GM19023 (cell line): ENCODE results near the gene GNLY.

Source experiments
- ATAC-seq: cut with Tn5 transposase; IDR thresholded peaks from one replicate; pipeline ENCODE4 v1.9.1; 2021; ENCODE audit warnings: mild to moderate bottlenecking, moderate library complexity; ENCODE audit not compliant: unreplicated experiment

Gene GNLY

DNA sequence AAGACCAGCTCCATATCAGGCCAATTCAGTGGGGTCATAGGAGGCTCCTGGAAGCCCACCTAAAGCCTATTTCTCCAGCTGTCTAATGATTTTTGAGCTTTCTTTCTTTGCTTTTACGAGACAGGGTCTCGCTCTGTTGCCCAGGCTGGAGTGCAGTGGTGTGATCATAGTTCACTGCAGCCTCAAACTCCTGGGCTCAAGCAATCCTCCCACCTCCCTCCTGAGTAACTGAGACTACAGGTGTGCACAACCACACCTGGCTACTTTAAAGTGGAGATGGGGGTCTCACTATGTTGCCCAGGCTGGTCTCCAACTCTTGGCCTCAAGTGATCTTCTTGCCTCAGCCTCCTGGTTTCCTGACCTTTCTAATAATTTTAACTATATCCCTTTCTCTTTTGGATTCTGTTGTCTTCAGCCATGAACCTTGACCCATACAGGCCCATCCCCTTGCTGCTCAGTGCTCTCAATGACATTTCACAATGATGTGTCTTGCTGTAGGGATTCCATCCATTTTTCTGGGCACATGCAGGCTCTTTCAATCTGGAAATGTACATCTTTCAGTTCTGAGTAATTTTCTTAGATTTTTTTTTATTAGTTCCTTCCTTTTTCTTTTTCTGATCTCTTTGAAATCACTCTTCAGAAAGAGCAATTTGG lies 29.7 kb downstream of the GNLY start:
- no peak for ATAC-seq

DNA sequence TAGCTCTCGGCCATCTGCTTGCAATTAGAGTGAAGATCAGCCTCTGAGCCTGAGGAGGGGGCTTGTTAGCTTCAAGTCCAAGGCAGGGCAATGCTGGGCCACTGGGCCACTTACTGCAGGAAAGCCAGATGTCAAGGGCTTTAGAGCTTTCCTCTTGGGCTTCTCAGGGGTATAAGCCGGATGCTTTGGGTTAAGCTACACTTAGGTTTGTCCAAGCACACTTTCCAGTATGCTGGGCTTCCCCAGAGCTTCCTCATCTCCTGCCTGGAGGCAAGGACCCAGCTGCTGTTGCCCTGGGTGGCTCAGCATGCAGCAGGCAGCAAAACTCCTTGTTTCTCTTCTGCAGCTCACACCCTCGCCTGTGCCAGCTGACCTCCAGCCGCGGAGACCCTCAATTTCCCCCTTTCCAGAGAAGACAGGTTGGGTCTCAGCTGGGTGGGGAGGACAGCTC lies 30.6 kb downstream of the GNLY start:
- no peak for ATAC-seq

GRCh38 chr2:85725451-85725850 lies 31.3 kb downstream of the GNLY start:
- no peak for ATAC-seq

GRCh38 chr2:85727798-85728197 lies 33.6 kb downstream of the GNLY start:
- no peak for ATAC-seq

- ATAC-seq = no peak
These were observed 34.2 kb downstream of the GNLY start for GRCh38 chr2:85728342-85728741.

GRCh38 chr2:85728883-85729824 lies 35.0 kb downstream of the GNLY start:
- ATAC-seq = peak; percentile 87

- no peak for ATAC-seq
These were observed 35.8 kb downstream of the GNLY start for GRCh38 chr2:85729825-85730510.

DNA sequence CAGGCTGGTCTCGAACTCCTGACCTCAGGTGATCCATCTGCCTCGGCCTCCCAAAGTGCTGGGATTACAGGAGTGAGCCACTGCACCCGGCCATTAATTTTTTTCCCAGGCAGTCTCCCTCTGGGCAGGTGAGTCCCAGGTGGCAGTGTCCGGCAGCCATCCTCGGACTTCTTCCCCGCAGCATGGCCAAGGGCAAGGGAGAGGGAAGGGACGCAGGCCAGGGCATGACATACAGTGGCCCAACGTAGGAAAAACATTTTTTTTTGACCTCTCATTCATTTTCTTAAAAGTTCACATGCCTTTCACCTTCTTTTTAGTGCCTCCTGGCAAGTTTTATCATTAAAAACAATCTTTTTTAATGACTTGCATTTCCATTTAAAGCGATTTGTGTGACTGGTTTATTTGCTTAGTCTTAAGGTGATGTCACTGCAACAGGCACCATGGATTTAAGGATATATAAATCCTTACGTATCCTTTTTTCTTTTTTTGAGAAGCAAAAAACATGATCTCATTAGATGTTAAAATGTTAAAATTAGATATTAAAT lies 36.6 kb downstream of the GNLY start:
- no peak for ATAC-seq

- no peak for ATAC-seq
These were observed 37.4 kb downstream of the GNLY start for GRCh38 chr2:85731606-85732005.

DNA sequence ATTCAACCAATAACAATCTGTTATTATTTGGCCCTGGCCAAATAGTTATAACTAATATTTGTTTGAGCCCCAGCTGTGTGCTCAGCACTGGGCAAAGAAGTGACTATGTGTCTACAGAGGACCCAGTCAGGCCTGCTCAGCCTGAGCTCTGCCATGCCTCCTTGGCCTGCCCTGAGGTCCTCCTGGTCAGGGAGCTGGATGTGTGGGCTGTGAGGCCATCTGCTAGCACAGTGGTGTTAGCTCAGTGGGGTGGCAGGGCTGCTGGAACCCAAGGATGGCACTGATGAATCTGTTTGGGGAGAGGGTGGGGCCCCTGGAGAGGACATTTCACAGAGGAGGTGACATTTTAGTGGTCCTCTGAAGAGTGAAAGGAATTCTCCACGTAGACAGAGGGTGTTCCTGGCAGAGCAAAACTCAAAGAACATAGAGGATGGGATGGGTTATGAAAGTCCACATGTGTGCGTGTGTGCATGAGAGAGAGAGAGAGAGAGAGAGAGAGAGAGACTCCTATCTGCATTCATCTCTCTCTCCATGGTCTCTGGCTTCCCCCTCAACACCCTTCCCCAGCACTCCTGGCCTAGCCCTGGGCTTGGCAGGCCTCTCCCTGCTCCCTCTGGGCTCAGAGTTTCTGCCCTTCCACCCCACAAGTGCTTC lies 38.4 kb downstream of the GNLY start:
- no peak for ATAC-seq

GRCh38 chr2:85733121-85733960 lies 39.2 kb downstream of the GNLY start:
- no peak for ATAC-seq

- no peak for ATAC-seq
These were observed 39.9 kb downstream of the GNLY start for GRCh38 chr2:85734015-85734414.

DNA sequence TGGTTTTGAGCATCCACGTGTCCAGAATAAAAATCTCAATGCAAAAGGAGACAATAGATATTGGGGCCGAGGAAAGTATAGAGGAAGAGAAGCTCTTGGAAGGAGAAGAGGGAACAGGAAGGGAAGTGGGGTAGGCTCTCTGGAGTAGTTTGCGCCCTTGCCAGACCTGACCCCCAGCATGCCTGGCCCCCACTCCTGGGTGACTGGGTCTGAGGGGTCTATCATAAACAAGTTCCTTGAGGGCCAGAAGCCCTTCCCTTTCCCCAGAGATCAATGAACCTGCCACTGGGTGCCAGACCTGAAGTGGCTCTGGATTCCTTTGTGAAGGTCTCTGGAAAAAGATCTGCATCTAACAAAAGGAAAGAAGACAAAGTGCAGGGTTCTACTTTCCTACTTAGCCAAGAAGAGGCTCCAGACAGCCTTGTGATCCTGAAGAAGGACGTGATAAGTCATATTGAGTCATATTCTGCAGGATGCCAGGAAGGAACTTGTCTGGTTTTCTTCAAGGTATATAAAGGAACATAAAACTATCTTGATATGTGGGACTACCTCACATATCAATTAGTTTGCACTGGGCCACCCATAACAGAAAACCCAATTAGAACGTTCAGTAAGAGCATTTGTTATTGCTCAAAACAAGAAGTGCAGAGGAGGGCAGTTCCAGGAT lies 40.9 kb downstream of the GNLY start:
- no peak for ATAC-seq

DNA sequence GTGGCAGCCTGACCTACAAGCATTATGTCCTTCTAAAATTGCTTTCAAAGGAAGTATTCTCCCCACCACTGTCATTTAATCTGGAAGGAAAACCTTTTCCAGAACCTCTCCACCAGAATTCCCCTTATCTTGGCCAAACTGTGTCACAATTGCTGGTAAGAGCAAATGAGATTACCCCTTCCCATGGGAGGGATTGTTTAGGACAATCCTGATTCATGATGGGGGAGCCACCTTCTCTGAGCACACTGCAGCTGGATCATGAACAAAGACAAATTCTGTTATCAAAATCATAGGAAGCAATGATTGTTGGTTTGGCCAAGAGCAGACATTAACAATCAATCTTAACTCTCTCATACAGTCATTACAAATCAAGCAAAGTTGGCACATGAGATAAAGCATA lies 41.5 kb downstream of the GNLY start:
- ATAC-seq = no peak

DNA sequence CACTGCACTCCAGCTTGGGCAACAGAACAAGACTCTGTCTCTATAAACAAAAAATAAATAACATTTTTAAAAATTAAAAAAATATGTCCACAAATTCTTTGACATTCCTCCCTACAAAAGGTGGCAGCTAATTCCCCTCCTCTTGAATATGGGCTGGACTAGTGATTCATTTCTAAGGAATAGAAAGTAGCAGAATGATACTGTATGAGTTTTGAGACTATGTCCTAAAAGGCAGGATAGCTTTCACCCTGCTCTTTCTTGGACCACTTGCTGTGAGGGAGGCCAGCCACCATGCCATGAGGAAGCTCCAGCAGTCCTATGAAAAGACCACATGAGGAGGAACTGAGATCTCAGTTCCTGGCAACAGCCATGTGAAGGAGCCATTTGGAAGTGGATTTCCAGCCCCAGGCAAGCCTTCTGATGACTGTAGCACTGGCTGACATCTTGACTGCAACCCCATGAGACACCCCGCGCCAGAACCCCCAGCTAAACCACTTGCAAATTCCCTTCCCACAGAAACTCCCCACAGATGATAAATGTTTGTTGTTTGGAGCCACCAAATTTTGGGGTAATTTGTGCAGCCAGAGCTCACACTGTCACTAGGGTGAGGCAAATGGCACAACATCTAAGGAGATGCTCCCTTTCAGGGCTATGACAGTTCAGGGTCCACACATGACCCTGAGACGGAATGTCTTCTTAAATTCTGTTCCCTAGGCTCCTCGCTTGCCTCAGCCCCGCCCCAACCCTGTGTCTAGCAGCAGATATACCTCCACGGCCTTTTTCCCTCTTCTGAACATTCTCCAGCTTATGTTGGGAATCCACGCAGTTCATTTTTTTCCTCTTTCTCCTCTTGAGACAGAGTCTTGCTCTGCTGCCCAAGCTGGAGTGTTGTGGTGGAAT lies 42.5 kb downstream of the GNLY start:
- no peak for ATAC-seq

GRCh38 chr2:85737481-85737880 lies 43.3 kb downstream of the GNLY start:
- ATAC-seq = no peak

DNA sequence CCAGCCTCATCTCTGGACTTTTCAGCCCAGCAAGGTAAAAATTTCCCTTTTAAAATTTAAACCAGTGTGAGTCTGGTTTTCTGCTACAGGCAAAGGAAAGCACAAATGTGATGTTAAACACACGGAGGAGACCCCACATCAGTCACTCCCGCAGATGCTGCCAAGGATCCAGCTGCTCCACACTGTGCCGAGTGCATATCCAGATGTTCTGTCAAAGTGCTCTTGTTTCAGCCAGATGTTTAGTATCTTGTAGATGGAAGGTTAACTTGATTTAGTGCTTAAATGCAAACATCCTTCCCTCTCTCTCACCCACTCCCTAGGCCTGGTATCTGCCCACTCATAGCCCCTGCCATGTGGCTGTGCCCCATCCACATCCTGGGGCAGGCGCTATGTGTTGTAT lies 43.8 kb downstream of the GNLY start:
- ATAC-seq = no peak

DNA sequence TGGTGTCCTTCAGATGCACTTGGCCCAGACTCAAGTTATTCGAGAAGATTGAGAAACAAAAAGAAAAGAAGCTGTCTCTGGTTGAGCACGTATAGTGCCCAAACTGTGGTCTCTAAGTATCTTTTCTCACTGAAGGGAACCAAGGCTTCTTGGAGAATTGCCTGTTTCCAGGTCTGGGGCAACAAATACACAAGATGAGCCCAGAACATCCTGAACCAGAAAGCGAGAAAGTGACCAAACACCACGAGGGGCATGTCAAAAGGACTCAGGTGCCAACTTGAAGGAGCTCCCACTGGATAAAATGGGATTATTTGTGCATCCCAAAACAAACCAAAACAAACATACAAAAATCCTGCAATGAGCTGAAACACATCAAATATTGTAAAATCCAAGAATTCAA lies 46.0 kb downstream of the GNLY start:
- no peak for ATAC-seq
